ENCODE results near the gene PHAX.
A peak's percentile ranks its signal among the peaks of the same experiment; 100 is the strongest.
"Not testable (repeated sequence)": the region's sequence is repeated elsewhere in the genome, so short reads cannot be mapped to it uniquely, and the experiment has no call there.

The PHAX gene

GRCh38 chr5:126600631-126601511 is at the start of gene PHAX:
Gene PHAX (plus strand): TSS chr5:126600947. CDS start chr5:126600963, 16 bp downstream.
- no peaks in the 10 kb centered on the region for H3K9me3 Mint-ChIP-seq (ENCODE audit: low read depth)
- H3K27ac Mint-ChIP-seq: peak within 1 kb of the TSS; percentile 96
- peaks cover 2% of the 10 kb centered on the region for H3K36me3 Mint-ChIP-seq
- peak within 1 kb of the TSS; percentile 96 for H3K4me3 Mint-ChIP-seq
- H3K27me3 Mint-ChIP-seq: no peaks in the 10 kb centered on the region
- peaks cover 31% of the 10 kb centered on the region for H3K4me1 Mint-ChIP-seq (ENCODE audit: low read depth)

GRCh38 chr5:126552614-126553013 is 48.1 kb upstream of the PHAX start:
- no peak overlapping the region for H3K4me3 Mint-ChIP-seq
- H3K9me3 Mint-ChIP-seq (ENCODE audit: low read depth): no peaks in the 10 kb centered on the region
- no peaks in the 10 kb centered on the region for H3K4me1 Mint-ChIP-seq (ENCODE audit: low read depth)
- no peaks in the 10 kb centered on the region for H3K36me3 Mint-ChIP-seq
- H3K27me3 Mint-ChIP-seq: no peaks in the 10 kb centered on the region
- no peak overlapping the region for H3K27ac Mint-ChIP-seq

GRCh38 chr5:126555101-126555500 is 45.6 kb upstream of the PHAX start:
- H3K4me1 Mint-ChIP-seq (ENCODE audit: low read depth); H3K4me3 Mint-ChIP-seq; H3K27me3 Mint-ChIP-seq; H3K9me3 Mint-ChIP-seq (ENCODE audit: low read depth); H3K36me3 Mint-ChIP-seq; H3K27ac Mint-ChIP-seq: not testable (repeated sequence)

GRCh38 chr5:126561908-126562307 is 38.8 kb upstream of the PHAX start:
- Mint-ChIP-seq H3K4me1 (ENCODE audit: low read depth) (no peaks in the 10 kb centered on the region), H3K9me3 (ENCODE audit: low read depth) (no peaks in the 10 kb centered on the region), H3K27ac (no peak overlapping the region)

GRCh38 chr5:126562823-126563222 is 37.9 kb upstream of the PHAX start:
- Mint-ChIP-seq H3K36me3 (no peaks in the 10 kb centered on the region), H3K27ac (no peak overlapping the region), H3K4me1 (ENCODE audit: low read depth) (no peaks in the 10 kb centered on the region)

More at GRCh38 chr5:126561908-126562307, 38.8 kb upstream of the PHAX start:
- Mint-ChIP-seq H3K36me3 (no peaks in the 10 kb centered on the region), H3K27me3 (no peaks in the 10 kb centered on the region), H3K4me3 (no peak overlapping the region)

GRCh38 chr5:126568206-126568755 is 32.5 kb upstream of the PHAX start:
- no peaks in the 10 kb centered on the region for H3K27me3 Mint-ChIP-seq
- H3K4me3 Mint-ChIP-seq: no peak overlapping the region
- no peaks in the 10 kb centered on the region for H3K9me3 Mint-ChIP-seq (ENCODE audit: low read depth)
- H3K4me1 Mint-ChIP-seq (ENCODE audit: low read depth): no peaks in the 10 kb centered on the region
- H3K36me3 Mint-ChIP-seq: no peaks in the 10 kb centered on the region
- H3K27ac Mint-ChIP-seq: no peak overlapping the region

More at GRCh38 chr5:126562823-126563222, 37.9 kb upstream of the PHAX start:
- Mint-ChIP-seq H3K27me3 (no peaks in the 10 kb centered on the region), H3K4me3 (no peak overlapping the region), H3K9me3 (ENCODE audit: low read depth) (no peaks in the 10 kb centered on the region)

- no peak overlapping the region for H3K27ac Mint-ChIP-seq
- no peaks in the 10 kb centered on the region for H3K9me3 Mint-ChIP-seq (ENCODE audit: low read depth)
- H3K36me3 Mint-ChIP-seq: no peaks in the 10 kb centered on the region
- no peaks in the 10 kb centered on the region for H3K4me1 Mint-ChIP-seq (ENCODE audit: low read depth)
- no peaks in the 10 kb centered on the region for H3K27me3 Mint-ChIP-seq
- H3K4me3 Mint-ChIP-seq: no peak overlapping the region
Measured at GRCh38 chr5:126575644-126576043, 25.1 kb upstream of the PHAX start.

- Mint-ChIP-seq H3K36me3 (no peaks in the 10 kb centered on the region), H3K9me3 (ENCODE audit: low read depth) (no peaks in the 10 kb centered on the region), H3K4me3 (no peak overlapping the region), H3K4me1 (ENCODE audit: low read depth) (no peaks in the 10 kb centered on the region), H3K27me3 (no peaks in the 10 kb centered on the region), H3K27ac (no peak overlapping the region)
Measured at GRCh38 chr5:126576974-126577373, 23.8 kb upstream of the PHAX start.

- no peaks in the 10 kb centered on the region for H3K9me3 Mint-ChIP-seq (ENCODE audit: low read depth)
- no peak overlapping the region for H3K4me3 Mint-ChIP-seq
- H3K27me3 Mint-ChIP-seq: no peaks in the 10 kb centered on the region
- H3K4me1 Mint-ChIP-seq (ENCODE audit: low read depth): no peaks in the 10 kb centered on the region
- H3K27ac Mint-ChIP-seq: no peak overlapping the region
- H3K36me3 Mint-ChIP-seq: no peaks in the 10 kb centered on the region
Measured at GRCh38 chr5:126577415-126577814, 23.3 kb upstream of the PHAX start.

GRCh38 chr5:126579716-126580115 is 21.0 kb upstream of the PHAX start:
- H3K4me3 Mint-ChIP-seq: no peak overlapping the region
- H3K36me3 Mint-ChIP-seq: peaks cover 3% of the 10 kb centered on the region
- H3K27ac Mint-ChIP-seq: no peak overlapping the region
- H3K4me1 Mint-ChIP-seq (ENCODE audit: low read depth): no peaks in the 10 kb centered on the region
- no peaks in the 10 kb centered on the region for H3K9me3 Mint-ChIP-seq (ENCODE audit: low read depth)
- no peaks in the 10 kb centered on the region for H3K27me3 Mint-ChIP-seq

- no peaks in the 10 kb centered on the region for H3K4me1 Mint-ChIP-seq (ENCODE audit: low read depth)
- H3K36me3 Mint-ChIP-seq: peaks cover 3% of the 10 kb centered on the region
- no peaks in the 10 kb centered on the region for H3K9me3 Mint-ChIP-seq (ENCODE audit: low read depth)
- no peak overlapping the region for H3K27ac Mint-ChIP-seq
- no peaks in the 10 kb centered on the region for H3K27me3 Mint-ChIP-seq
- no peak overlapping the region for H3K4me3 Mint-ChIP-seq
Measured at GRCh38 chr5:126583761-126584160, 17.0 kb upstream of the PHAX start.

GRCh38 chr5:126587551-126588390 is 13.0 kb upstream of the PHAX start:
- H3K4me1 Mint-ChIP-seq (ENCODE audit: low read depth): no peaks in the 10 kb centered on the region
- H3K36me3 Mint-ChIP-seq: peaks cover 3% of the 10 kb centered on the region
- H3K27ac Mint-ChIP-seq: no peak overlapping the region
- no peaks in the 10 kb centered on the region for H3K27me3 Mint-ChIP-seq
- H3K4me3 Mint-ChIP-seq: no peak overlapping the region
- H3K9me3 Mint-ChIP-seq (ENCODE audit: low read depth): no peaks in the 10 kb centered on the region

GRCh38 chr5:126589536-126590297 is 11.0 kb upstream of the PHAX start:
- Mint-ChIP-seq H3K27me3 (peaks cover 2% of the 10 kb centered on the region), H3K4me3 (no peak overlapping the region), H3K36me3 (no peaks in the 10 kb centered on the region), H3K27ac (no peak overlapping the region), H3K4me1 (ENCODE audit: low read depth) (peaks cover 9% of the 10 kb centered on the region), H3K9me3 (ENCODE audit: low read depth) (no peaks in the 10 kb centered on the region)

- Mint-ChIP-seq H3K9me3 (ENCODE audit: low read depth) (no peaks in the 10 kb centered on the region), H3K36me3 (no peaks in the 10 kb centered on the region), H3K27me3 (peaks cover 2% of the 10 kb centered on the region)
Measured at GRCh38 chr5:126591549-126591948, 9.2 kb upstream of the PHAX start.

More at GRCh38 chr5:126591549-126591948, 9.2 kb upstream of the PHAX start:
- Mint-ChIP-seq H3K27ac (no peak overlapping the region), H3K4me1 (ENCODE audit: low read depth) (peaks cover 13% of the 10 kb centered on the region), H3K4me3 (no peak overlapping the region)
